SK-N-SH (cell line): ENCODE results near the gene JAG1. TPM values are rescaled to one million over a fixed set of nuclear protein-coding genes. Genes with fewer than 3 reads are reported as not detected.

Experiments used
- CTCF ChIA-PET: fragments of 300-600, 350-600 bp; formaldehyde crosslinking; extraction: SDS; loops from one replicate; lab custom pipeline; 2021; lab: Yijun Ruan, JAX
- POLR2A ChIA-PET: fragments of 350-600 bp; sonication (Branson Sonifier 250); formaldehyde crosslinking; extraction: SDS; loops from one replicate; lab custom pipeline; 2020; ENCODE audit warnings: antibody characterized with exemption, inconsistent platforms; lab: Yijun Ruan, JAX
- DNase-seq: peaks from one replicate; pipeline ENCODE4 v3.0.0; 2012
- H2AFZ ChIP-seq: fragments of 200-600 bp; sonication (generic); 2 replicates; pipeline ENCODE4 v1.8.1; 2016; ENCODE audit warnings: antibody characterized with exemption, mild to moderate bottlenecking, low read depth
- H3F3A ChIP-seq: fragments of 200-600 bp; sonication (generic); replicated peaks from 2 replicates; pipeline ENCODE3; 2016; ENCODE audit warnings: antibody characterized with exemption, mild to moderate bottlenecking; ENCODE audit not compliant: insufficient read depth
- H3K27ac ChIP-seq, 2 experiments: fragments of 200-500 bp in 1 of 2; fragments of 200-600 bp in 1 of 2; sonication (Bioruptor generic) in 1 of 2; sonication (generic), shearing (Covaris generic) in 1 of 2; 2 replicates each; pipeline versions ENCODE4 v1.5.1 to v1.6.1; 2014 to 2016; ENCODE audit warnings: low read depth in 2 of 2, inconsistent platforms in 1 of 2, low read length in 1 of 2, mild to moderate bottlenecking in 1 of 2, mixed read lengths in 1 of 2
- H3K27me3 ChIP-seq: fragments of 200-600 bp; sonication (generic), shearing (Covaris generic); 2 replicates; pipeline ENCODE4 v1.6.1; 2016; ENCODE audit warnings: mixed run types; ENCODE audit not compliant: insufficient read depth
- H3K36me3 ChIP-seq, 2 experiments: fragments of 200-500 bp in 1 of 2; fragments of 200-600 bp in 1 of 2; sonication (Bioruptor generic) in 1 of 2; sonication (generic) in 1 of 2; replicated peaks in 1 of 2; 2 replicates each; pipeline versions ENCODE3 to v1.5.1; 2014 to 2016; ENCODE audit warnings: low read length in 1 of 2, mild to moderate bottlenecking in 1 of 2; ENCODE audit not compliant: insufficient read depth in 2 of 2, control insufficient read depth in 1 of 2
- H3K4me1 ChIP-seq, 2 experiments: fragments of 200-500 bp in 1 of 2; fragments of 200-600 bp in 1 of 2; sonication (Bioruptor generic) in 1 of 2; sonication (generic), shearing (Covaris generic) in 1 of 2; 2 replicates each; pipeline versions ENCODE4 v1.5.1 to v1.6.1; 2014 to 2016; ENCODE audit warnings: low read depth in 1 of 2, low read length in 1 of 2, mixed run types in 1 of 2; ENCODE audit not compliant: insufficient read depth in 2 of 2, control insufficient read depth in 1 of 2
- H3K4me2 ChIP-seq: fragments of 200-600 bp; sonication (generic), shearing (Covaris generic); 2 replicates; pipeline ENCODE4 v1.6.1; 2017; ENCODE audit warnings: mixed run types
- H3K4me3 ChIP-seq, 2 experiments: fragments of 200-500 bp in 1 of 2; fragments of 200-600 bp in 1 of 2; sonication (Bioruptor generic) in 1 of 2; sonication (generic), shearing (Covaris generic) in 1 of 2; 2 replicates each; pipeline versions ENCODE4 v1.5.1 to v1.8.1; 2014 to 2016; ENCODE audit warnings: low read depth in 2 of 2, inconsistent platforms in 1 of 2, low read length in 1 of 2, mild to moderate bottlenecking in 1 of 2, mixed read lengths in 1 of 2, moderate library complexity in 1 of 2
- H3K79me2 ChIP-seq: fragments of 200-600 bp; sonication (generic); 2 replicates; pipeline ENCODE4 v1.8.1; 2017; ENCODE audit warnings: mild to moderate bottlenecking; ENCODE audit not compliant: insufficient read depth
- H3K9ac ChIP-seq: fragments of 200-600 bp; sonication (generic); 2 replicates; pipeline ENCODE4 v1.6.1; 2017; ENCODE audit warnings: mixed run types
- H3K9me2 ChIP-seq: fragments of 200-600 bp; sonication (generic); 2 replicates; pipeline ENCODE4 v1.6.1; 2017; ENCODE audit warnings: mixed run types
- H3K9me3 ChIP-seq: fragments of 200-600 bp; sonication (generic); 2 replicates; pipeline ENCODE4 v1.6.1; 2017; ENCODE audit warnings: mixed run types, mild to moderate bottlenecking, moderate library complexity
- H4K20me1 ChIP-seq: fragments of 200-600 bp; sonication (generic); 2 replicates; pipeline ENCODE4 v1.6.1; 2017; ENCODE audit warnings: mild to moderate bottlenecking, mixed run types; ENCODE audit not compliant: insufficient read depth
- CHD2 ChIP-seq: fragments of 150-350 bp; IDR thresholded peaks from 2 replicates; pipeline ENCODE4 v1.6.1; 2018; ENCODE audit warnings: low read length; ENCODE audit not compliant: partially characterized antibody
- ELF1 ChIP-seq: IDR thresholded peaks from 2 replicates; pipeline ENCODE4 v1.4.0; 2012
- EP300 ChIP-seq, 2 experiments: IDR thresholded peaks; 2 replicates each; pipeline versions ENCODE4 v1.4.0 to v1.6.1; 2012; ENCODE audit warnings: borderline replicate concordance in 1 of 2, low read depth in 1 of 2, low read length in 1 of 2
- GATA2 ChIP-seq: sonication (generic); formaldehyde crosslinking; IDR thresholded peaks from 2 replicates; pipeline ENCODE4 v1.5.0; 2020; ENCODE audit warnings: mild to moderate bottlenecking, missing genetic modification reagents
- IRF3 ChIP-seq: fragments of 150-350 bp; IDR thresholded peaks from 2 replicates; pipeline ENCODE4 v1.6.1; 2016; ENCODE audit warnings: mild to moderate bottlenecking, low read depth, low read length
- NFIC ChIP-seq: IDR thresholded peaks from 2 replicates; pipeline ENCODE4 v1.4.0; 2012; ENCODE audit warnings: borderline replicate concordance
- NRF1 ChIP-seq: IDR thresholded peaks from 2 replicates; pipeline ENCODE4 v1.6.1; 2012; ENCODE audit warnings: low read depth, mild to moderate bottlenecking, low read length
- RCOR1 ChIP-seq: fragments of 150-350 bp; IDR thresholded peaks from 2 replicates; pipeline ENCODE4 v1.6.1; 2017; ENCODE audit warnings: antibody characterized with exemption, low read length
- RFX5 ChIP-seq: IDR thresholded peaks from 2 replicates; pipeline ENCODE4 v1.6.1; 2012; ENCODE audit warnings: mild to moderate bottlenecking, improper control_type of control experiment, low read length
- RXRA ChIP-seq: IDR thresholded peaks from 2 replicates; pipeline ENCODE4 v1.4.0; 2012; ENCODE audit warnings: low read depth, mild to moderate bottlenecking, borderline replicate concordance
- SIN3A ChIP-seq: IDR thresholded peaks from 2 replicates; pipeline ENCODE4 v1.6.1; 2012; ENCODE audit warnings: low read depth, mild to moderate bottlenecking, low read length, moderate library complexity, borderline replicate concordance
- TAF1 ChIP-seq: IDR thresholded peaks from 2 replicates; pipeline ENCODE4 v1.6.1; 2012; ENCODE audit warnings: low read depth, mild to moderate bottlenecking, low read length, moderate library complexity, borderline replicate concordance
- YY1 ChIP-seq: IDR thresholded peaks from 2 replicates; pipeline ENCODE4 v1.4.0; 2012; ENCODE audit warnings: low read depth, mild to moderate bottlenecking
- ZBTB33 ChIP-seq: IDR thresholded peaks from 2 replicates; pipeline ENCODE4 v1.4.0; 2012; ENCODE audit warnings: low read depth, borderline replicate concordance
- WGBS: methylation state at CpG from one replicate; pipeline ENCODE4 v1.1.6; 2017; ENCODE audit warnings: low lambda C conversion rate; 5-methylcytosine and 5-hydroxymethylcytosine counted together
- polyA plus RNA-seq, 3 experiments: library from polyadenylated mRNA; depleted of rRNA; stranded (reverse); fragments of >200 nt; gene quantifications; 2 replicates each; pipeline ENCODE4 v1.2.3, GENCODE V29; 2012

Gene JAG1
- polyA plus RNA-seq, 1 of the 3 experiments (the other 2 are of a cell fraction), result 6.0 TPM

- TF ChIP-seq RFX5 (no peak), NRF1 (no peak), CHD2 (no peak)
- TF ChIP-seq, all 33 proteins: peak for 0
Measured at GRCh38 chr20:10665791-10666190, 8.0 kb downstream of the JAG1 start (continued).

GRCh38 chr20:10665027-10665561 lies 8.7 kb downstream of the JAG1 start:
- peaks cover 12 to 67% of the 10 kb centered on the region in 2 experiments for H3K36me3 ChIP-seq
- POLR2A ChIA-PET, result no interaction called here

More at GRCh38 chr20:10665027-10665561, 8.7 kb downstream of the JAG1 start:
- Histone ChIP-seq H3K9me2 (no peaks in the 10 kb centered on the region), H3K4me3 (no peak overlapping the region), H3K9me3 (no peaks in the 10 kb centered on the region), H3K27me3 (no peaks in the 10 kb centered on the region), H3F3A (peaks cover 12% of the 10 kb centered on the region), H3K4me2 (peak overlapping the region; percentile 22; the same call in 1 of the 2 replicates), H4K20me1 (peaks cover 65% of the 10 kb centered on the region), H3K27ac (peak overlapping the region in 1 of 2 experiments; percentile 72; a peak in 2 of 4 replicates), H3K79me2 (peaks cover 96% of the 10 kb centered on the region), H2AFZ (no peak overlapping the region), H3K4me1 (peaks cover 0 to 40% of the 10 kb centered on the region in 2 experiments; a peak in 3 of 4 replicates), H3K9ac (no peak overlapping the region)
- CTCF ChIA-PET, result interaction anchor here (1.4 kb wide), 1 partner anchor 9 kb away, joined by 3 read pairs; no protein-coding TSS in a partner anchor
- no peak for DNase-seq
- whole genome bisulfite sequencing, result 67% methylated on average over 7 of the region's 7 CpGs
- no peak for TF ChIP-seq NFIC
- no peak for TF ChIP-seq RFX5
- TF ChIP-seq ELF1, result no peak
- no peak for TF ChIP-seq ZBTB33
- no peak for TF ChIP-seq EP300 (IDR thresholded peaks at IDR 0.05; ENCODE audit: borderline replicate concordance in 1 of 2, low read depth in 1 of 2, low read length in 1 of 2)
- no peak for TF ChIP-seq TAF1
- no peak for TF ChIP-seq RXRA
- TF ChIP-seq SIN3A, result no peak
- TF ChIP-seq YY1, result no peak
- TF ChIP-seq NRF1, result no peak
- no peak for TF ChIP-seq GATA2
- no peak for TF ChIP-seq IRF3
- TF ChIP-seq RCOR1, result no peak
